ENCODE data around the gene AHNAK.

DNA sequence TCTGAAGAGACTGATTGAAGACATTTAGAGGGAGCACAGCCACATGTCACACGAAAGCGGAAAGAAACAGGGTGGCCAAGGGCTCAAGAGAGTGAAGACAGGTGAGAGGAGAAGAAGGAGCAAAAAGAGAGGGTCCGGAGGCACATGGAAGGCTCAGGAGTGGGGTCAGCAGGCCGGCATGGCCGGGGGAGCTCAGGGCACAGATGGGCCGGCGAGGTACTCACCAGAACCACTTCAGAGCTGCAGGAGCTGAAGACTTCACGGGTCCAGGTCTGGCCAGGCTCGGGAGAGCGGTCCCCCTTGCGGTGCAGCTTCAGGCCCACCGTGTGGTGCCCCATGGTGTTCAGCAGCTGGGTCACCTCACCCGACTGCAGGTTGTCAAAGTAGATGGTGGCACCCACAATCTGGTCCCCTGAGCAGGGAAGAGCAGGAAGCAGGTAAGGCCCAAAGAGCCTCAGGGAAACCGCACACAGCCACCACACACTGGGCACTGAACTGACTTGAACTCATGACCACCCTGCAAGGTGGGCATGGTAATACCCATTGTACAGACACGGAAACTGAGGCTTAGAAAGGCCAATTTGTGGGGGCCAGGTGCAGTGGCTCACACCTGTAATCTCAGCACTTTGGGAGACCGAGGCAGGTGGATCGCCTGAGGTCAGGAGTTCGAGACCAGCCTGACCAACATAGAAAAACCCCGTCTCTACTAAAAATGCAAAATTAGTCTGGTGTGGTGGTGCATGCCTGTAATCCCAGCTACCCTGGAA is 11.6 kb downstream of the AHNAK start:
- TF ChIP-seq, protein P1, sequence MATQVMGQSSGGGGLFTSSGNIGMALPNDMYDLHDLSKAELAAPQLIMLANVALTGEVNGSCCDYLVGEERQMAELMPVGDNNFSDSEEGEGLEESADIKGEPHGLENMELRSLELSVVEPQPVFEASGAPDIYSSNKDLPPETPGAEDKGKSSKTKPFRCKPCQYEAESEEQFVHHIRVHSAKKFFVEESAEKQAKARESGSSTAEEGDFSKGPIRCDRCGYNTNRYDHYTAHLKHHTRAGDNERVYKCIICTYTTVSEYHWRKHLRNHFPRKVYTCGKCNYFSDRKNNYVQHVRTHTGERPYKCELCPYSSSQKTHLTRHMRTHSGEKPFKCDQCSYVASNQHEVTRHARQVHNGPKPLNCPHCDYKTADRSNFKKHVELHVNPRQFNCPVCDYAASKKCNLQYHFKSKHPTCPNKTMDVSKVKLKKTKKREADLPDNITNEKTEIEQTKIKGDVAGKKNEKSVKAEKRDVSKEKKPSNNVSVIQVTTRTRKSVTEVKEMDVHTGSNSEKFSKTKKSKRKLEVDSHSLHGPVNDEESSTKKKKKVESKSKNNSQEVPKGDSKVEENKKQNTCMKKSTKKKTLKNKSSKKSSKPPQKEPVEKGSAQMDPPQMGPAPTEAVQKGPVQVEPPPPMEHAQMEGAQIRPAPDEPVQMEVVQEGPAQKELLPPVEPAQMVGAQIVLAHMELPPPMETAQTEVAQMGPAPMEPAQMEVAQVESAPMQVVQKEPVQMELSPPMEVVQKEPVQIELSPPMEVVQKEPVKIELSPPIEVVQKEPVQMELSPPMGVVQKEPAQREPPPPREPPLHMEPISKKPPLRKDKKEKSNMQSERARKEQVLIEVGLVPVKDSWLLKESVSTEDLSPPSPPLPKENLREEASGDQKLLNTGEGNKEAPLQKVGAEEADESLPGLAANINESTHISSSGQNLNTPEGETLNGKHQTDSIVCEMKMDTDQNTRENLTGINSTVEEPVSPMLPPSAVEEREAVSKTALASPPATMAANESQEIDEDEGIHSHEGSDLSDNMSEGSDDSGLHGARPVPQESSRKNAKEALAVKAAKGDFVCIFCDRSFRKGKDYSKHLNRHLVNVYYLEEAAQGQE (IDR thresholded peaks at IDR 0.05; ENCODE audit: insufficient read depth in 1 of 2, low read depth in 2 of 2, low read length in 2 of 2), result no peak
- TF ChIP-seq POLR2AphosphoS5 (IDR thresholded peaks at IDR 0.05; ENCODE audit: low read depth, low read length) (no peak), TAF1 (IDR thresholded peaks at IDR 0.05; ENCODE audit: borderline replicate concordance, insufficient read depth, low read length) (no peak), FOXP2 (optimal IDR thresholded peaks at IDR 0.05; ENCODE audit: borderline replicate concordance, extremely low read depth, extremely low read length, insufficient read depth) (no peak)
